Dermis blood vessel endothelial cell (primary cell): ENCODE results near the gene LRTM2. TPM values are rescaled to one million over a fixed set of nuclear protein-coding genes. Genes with fewer than 3 reads are reported as not detected.

Experiments
- total RNA-seq: library from RNA; depleted of rRNA; stranded (reverse); fragments of >200 nt; gene quantifications from 2 replicates; pipeline ENCODE4 v1.2.3, GENCODE V29; 2014

Gene LRTM2
- total RNA-seq, 1 donor from 2014 or later: not detected

Other genes with a start within 250 kb of the LRTM2 start
- 17.4 and 21.7 TPM in 2 replicates for gene FBXL14, start 226.0 kb upstream of the LRTM2 start, total RNA-seq
- 0.28 and 1.5 TPM in 2 replicates for gene WNT5B, start 191.3 kb upstream of the LRTM2 start, total RNA-seq
- 59.9 and 68.6 TPM in 2 replicates for gene ADIPOR2, start 129.5 kb upstream of the LRTM2 start, total RNA-seq
- gene CACNA2D4, start 98.1 kb downstream of the LRTM2 start, total RNA-seq: 0.17 and 0.33 TPM in 2 replicates
- 5.4 and 7.0 TPM in 2 replicates for gene DCP1B, start 183.9 kb downstream of the LRTM2 start, total RNA-seq
- 0.14 and 1.5 TPM in 2 replicates for gene CACNA1C, start 232.4 kb downstream of the LRTM2 start, total RNA-seq